Testis (tissue), 2 donors: ENCODE results near the gene PGR.

Source experiments
- POLR2A ChIP-seq: fragments of 450-650 bp; IDR thresholded peaks from one replicate; pipeline ENCODE4 v1.6.1; 2017; ENCODE audit warnings: antibody characterized with exemption, mild to moderate bottlenecking, moderate library complexity
- TF ChIP-seq, protein P1 (sequence below), 3 experiments: fragments of 450-650 bp in 2 of 3; fragments of 200-600 bp in 1 of 3; sonication (generic) in 1 of 3; IDR thresholded peaks; one replicate each; pipeline ENCODE4 v1.5.1; 2016 to 2019; ENCODE audit warnings: antibody characterized with exemption in 3 of 3, mild to moderate bottlenecking in 2 of 3, moderate library complexity in 1 of 3

DNA sequence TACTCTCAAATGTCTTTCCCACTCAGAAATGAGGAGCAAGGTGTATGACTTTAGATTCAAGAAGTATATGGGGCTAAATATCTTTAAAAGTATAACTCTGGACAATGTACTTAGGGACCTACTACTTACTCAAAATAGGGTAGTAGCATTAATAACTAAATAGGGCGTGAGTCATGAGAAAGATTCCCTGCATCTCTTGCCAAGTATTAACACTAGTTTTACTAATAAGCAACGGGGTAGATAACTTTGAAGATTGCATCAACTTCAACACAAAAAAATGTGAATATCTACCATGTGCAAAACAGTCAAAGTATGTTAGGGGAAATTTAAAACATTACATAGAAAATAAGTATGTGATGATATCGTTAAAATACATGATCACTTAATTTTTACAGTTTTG, 99.6 kb downstream of the PGR start:
- TF ChIP-seq POLR2A, result no peak
- TF ChIP-seq, protein P1, sequence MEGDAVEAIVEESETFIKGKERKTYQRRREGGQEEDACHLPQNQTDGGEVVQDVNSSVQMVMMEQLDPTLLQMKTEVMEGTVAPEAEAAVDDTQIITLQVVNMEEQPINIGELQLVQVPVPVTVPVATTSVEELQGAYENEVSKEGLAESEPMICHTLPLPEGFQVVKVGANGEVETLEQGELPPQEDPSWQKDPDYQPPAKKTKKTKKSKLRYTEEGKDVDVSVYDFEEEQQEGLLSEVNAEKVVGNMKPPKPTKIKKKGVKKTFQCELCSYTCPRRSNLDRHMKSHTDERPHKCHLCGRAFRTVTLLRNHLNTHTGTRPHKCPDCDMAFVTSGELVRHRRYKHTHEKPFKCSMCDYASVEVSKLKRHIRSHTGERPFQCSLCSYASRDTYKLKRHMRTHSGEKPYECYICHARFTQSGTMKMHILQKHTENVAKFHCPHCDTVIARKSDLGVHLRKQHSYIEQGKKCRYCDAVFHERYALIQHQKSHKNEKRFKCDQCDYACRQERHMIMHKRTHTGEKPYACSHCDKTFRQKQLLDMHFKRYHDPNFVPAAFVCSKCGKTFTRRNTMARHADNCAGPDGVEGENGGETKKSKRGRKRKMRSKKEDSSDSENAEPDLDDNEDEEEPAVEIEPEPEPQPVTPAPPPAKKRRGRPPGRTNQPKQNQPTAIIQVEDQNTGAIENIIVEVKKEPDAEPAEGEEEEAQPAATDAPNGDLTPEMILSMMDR (IDR thresholded peaks at IDR 0.05), result no peak
